ENCODE measurements around the gene DOCK4.
"Not testable (repeated sequence)": the region's sequence is repeated elsewhere in the genome, so short reads cannot be mapped to it uniquely, and the experiment has no call there.

Gene DOCK4

DNA sequence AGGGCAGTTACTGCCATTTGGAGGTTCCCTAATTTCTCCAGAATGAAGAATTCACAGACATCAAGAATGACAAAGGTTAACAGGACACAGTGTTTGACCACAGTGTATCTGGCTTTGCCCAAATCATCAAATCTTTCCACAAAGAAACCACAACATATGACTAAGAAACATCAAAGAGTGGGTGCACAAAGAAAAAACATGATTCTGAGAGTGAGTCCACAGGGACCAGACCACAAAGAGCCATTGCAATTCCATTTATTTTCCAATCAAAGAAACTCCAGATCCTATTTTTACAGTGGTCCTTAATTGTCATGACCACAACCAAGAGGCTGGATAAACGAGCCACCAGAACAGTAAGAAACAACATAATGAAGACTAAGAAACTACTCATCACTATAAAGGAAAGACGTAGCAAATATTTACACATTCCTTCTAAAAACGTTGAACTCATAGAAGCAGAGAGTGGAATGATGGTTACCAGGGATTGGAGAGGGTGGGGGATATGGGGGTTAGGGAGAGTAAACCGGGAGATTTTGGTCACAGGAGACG lies 286.5 kb downstream of the DOCK4 start:
- H3K4me3 ChIP-seq (ENCODE audit: low read depth, low read length) = no peak overlapping the region
- TF ChIP-seq, protein P1, sequence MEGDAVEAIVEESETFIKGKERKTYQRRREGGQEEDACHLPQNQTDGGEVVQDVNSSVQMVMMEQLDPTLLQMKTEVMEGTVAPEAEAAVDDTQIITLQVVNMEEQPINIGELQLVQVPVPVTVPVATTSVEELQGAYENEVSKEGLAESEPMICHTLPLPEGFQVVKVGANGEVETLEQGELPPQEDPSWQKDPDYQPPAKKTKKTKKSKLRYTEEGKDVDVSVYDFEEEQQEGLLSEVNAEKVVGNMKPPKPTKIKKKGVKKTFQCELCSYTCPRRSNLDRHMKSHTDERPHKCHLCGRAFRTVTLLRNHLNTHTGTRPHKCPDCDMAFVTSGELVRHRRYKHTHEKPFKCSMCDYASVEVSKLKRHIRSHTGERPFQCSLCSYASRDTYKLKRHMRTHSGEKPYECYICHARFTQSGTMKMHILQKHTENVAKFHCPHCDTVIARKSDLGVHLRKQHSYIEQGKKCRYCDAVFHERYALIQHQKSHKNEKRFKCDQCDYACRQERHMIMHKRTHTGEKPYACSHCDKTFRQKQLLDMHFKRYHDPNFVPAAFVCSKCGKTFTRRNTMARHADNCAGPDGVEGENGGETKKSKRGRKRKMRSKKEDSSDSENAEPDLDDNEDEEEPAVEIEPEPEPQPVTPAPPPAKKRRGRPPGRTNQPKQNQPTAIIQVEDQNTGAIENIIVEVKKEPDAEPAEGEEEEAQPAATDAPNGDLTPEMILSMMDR (IDR thresholded peaks at IDR 0.05; ENCODE audit: insufficient read depth, low read depth, low read length, missing control alignments) = no peak
- DNase-seq (ENCODE audit: low read depth) = no peak

DNA sequence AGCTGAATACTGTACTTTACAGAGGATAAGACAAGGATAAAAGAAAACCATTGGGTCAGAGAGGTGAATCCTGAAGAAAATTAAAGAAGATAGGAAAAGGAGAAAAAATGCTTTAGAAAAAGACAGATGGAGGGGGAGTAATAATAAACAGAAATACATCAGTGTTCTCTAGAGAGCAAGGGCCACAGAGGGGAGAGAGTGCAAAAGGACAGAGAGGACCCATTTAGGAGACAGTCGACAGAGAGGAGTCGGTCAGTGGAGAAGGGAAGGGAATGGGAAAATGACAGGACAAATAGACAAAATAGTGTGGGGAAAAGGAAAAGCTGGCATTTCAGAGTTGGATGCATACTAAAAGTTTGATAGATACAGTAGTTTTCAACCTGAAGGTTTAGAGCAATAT lies 287.0 kb downstream of the DOCK4 start:
- H3K4me3 ChIP-seq (ENCODE audit: low read depth, low read length) = no peak overlapping the region
- DNase-seq (ENCODE audit: low read depth) = no peak
- TF ChIP-seq, protein P1 (IDR thresholded peaks at IDR 0.05; ENCODE audit: insufficient read depth, low read depth, low read length, missing control alignments) = no peak

DNA sequence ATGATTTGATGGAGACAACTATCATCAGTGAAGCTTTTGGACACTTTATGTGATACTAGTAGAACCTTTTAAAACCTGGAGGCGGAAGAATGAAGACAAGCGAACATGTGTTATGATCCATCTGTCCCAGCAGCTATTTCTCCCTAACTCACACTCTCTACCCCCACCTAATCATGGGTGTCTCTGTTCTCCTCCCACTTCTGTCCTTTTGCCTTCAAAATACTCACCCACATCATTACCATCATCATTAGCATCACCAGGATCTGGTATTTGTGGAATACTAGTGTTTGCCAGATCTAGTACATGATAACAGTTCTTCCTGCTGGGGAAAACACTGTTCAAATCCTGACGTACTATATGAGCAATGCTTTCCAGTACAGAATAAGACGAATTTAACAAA lies 287.7 kb downstream of the DOCK4 start:
- H3K4me3 ChIP-seq (ENCODE audit: low read depth, low read length) = no peak overlapping the region
- DNase-seq (ENCODE audit: low read depth) = no peak
- TF ChIP-seq, protein P1 (IDR thresholded peaks at IDR 0.05; ENCODE audit: insufficient read depth, low read depth, low read length, missing control alignments) = no peak

DNA sequence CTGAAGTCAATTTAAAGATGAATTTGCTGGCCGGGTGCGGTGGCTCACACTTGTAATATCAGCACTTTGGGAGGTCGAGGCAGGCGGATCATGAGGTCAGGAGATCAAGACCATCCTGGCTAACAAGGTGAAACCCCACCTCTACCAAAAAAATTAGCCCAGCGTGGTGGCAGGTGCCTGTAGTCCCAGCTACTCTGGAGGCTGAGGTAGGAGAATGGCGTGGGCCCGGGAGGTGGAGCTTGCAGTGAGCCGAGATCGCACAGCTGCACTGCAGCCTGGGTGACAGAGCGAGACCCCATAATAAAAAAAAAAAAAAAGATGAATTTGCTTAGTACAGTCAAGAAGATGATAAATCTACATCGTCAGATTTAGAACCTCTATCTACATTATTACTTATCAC lies 288.8 kb downstream of the DOCK4 start:
- not testable (repeated sequence) for H3K4me3 ChIP-seq (ENCODE audit: low read depth, low read length); DNase-seq (ENCODE audit: low read depth)

DNA sequence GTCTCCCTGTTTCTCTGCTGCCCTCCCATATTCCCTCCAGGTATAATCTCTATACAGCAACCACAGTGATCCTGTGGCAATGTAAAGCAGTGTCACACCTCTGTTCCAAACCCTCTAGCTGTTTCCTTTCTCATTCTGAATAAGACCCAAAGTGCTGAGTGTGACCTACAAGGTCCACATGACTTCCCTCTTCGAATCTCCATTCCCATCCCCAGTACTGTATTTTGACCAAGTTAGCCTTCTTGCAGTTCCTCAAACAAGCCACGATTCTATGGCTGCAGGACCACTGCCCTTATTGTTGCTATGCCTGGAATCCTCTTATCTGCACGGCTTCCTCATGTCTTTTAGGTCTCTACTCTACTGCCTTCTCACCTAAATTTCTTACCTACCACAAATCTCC lies 291.9 kb downstream of the DOCK4 start:
- TF ChIP-seq, protein P1 (IDR thresholded peaks at IDR 0.05; ENCODE audit: insufficient read depth, low read depth, low read length, missing control alignments) = no peak
- H3K4me3 ChIP-seq (ENCODE audit: low read depth, low read length) = no peak overlapping the region
- no peak for DNase-seq (ENCODE audit: low read depth)

DNA sequence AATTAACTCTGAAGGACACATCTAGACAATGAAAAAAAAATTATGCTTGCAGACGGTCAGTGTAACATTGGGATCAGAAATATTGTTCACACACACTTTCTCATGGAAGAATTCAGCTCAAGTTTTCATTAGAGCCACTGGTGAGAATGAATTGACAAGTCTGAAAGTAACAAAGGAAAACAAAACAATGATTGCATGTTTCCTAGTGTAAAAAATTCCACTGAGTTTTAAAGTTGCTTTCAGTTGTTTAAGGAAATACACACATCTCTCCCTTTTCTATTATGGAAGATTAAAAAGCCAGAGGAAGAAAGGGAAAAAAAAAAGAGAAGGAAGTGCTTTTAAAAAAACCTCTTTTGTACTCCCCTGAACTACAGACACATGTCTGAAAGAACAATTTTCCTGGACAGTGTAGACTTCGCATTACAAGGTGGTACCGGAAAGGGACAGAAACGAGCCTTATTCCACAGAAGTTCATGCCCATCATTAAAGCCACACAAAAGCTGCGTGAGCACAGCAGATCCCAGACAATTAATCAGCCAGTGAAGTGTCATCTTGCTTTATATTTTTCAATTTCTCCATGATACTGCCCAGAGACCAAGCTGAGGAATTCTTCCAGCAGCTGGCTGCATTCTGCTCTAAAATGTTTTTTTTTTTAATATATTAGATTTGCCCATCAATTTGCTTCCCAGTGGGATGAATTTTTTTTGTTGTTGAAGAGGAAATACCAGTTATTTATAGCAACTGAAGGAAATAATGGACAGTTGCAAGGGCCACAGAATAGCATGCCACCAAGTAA lies 294.8 kb downstream of the DOCK4 start:
- TF ChIP-seq, protein P1 (IDR thresholded peaks at IDR 0.05; ENCODE audit: insufficient read depth, low read depth, low read length, missing control alignments) = no peak
- H3K4me3 ChIP-seq (ENCODE audit: low read depth, low read length) = no peak overlapping the region
- DNase-seq (ENCODE audit: low read depth) = no peak

DNA sequence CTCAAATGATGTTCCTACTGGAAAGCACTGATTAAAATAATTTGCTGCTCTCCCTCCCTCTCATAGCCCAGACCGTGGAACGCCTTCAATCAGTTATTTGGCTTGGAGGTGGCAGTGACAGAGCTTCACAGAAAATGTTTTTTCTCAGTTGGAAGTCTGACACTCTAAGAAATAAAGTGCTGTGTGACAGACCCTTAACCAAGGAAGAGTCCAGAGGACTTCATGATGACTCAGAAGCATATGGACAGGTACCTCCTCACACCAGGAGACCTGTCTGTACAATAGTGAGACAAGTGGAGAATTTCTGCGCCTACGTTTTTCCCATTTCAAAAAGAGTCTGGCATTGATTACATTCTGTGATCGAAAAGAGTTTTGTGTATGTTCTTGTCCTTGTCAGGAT lies 295.5 kb downstream of the DOCK4 start:
- no peak overlapping the region for H3K4me3 ChIP-seq (ENCODE audit: low read depth, low read length)
- no peak for DNase-seq (ENCODE audit: low read depth)
- TF ChIP-seq, protein P1 (IDR thresholded peaks at IDR 0.05; ENCODE audit: insufficient read depth, low read depth, low read length, missing control alignments) = no peak

DNA sequence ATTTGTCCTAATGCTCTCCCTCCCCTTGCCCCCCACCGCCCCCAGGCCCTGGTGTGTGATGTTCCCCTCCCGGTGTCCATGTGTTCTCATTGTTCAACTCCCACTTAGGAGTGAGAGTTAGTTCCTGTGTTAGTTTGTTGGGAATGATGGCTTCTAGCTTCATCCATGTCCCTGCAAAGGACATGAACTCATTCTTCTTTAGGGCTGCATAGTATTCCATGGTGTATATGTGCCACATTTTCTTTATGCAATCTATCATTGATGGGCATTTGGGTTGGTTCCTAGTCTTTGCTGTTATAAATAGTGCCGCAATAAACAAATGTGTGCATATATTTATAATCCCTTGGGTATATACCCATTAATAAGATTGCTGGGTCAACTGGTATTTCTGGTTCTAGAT lies 297.5 kb downstream of the DOCK4 start:
- not testable (repeated sequence) for H3K4me3 ChIP-seq (ENCODE audit: low read depth, low read length); DNase-seq (ENCODE audit: low read depth)
